MCF 10A (cell line): ENCODE data around the gene UPF1. TPM values are rescaled to one million over a fixed set of nuclear protein-coding genes. Genes with fewer than 3 reads are reported as not detected.
A peak's percentile ranks its signal among the peaks of the same experiment; 100 is the strongest.

Source experiments
- BruUV-seq: library from RNA; stranded (reverse); fragments of 400-500 nt; replicated peaks from 2 replicates; lab custom pipeline; 2021; lab: Mats Ljungman, UMichigan
- CTCF ChIA-PET: fragments of 300-600 bp; sonication (Branson Sonifier 250); formaldehyde crosslinking; extraction: SDS; loops from one replicate; lab custom pipeline; 2021; ENCODE audit warnings: antibody characterized with exemption, inconsistent platforms; lab: Yijun Ruan, JAX
- POLR2A ChIA-PET: fragments of 300-600, 350-650 bp; sonication (Branson Sonifier 250); formaldehyde crosslinking; extraction: SDS; loops from one replicate; lab custom pipeline; 2020; ENCODE audit warnings: antibody characterized with exemption, inconsistent platforms; lab: Yijun Ruan, JAX
- DNase-seq: peaks from one replicate; pipeline ENCODE4 v3.0.0-alpha.2; 2018; ENCODE audit not compliant: unreplicated experiment
- H3K27ac Mint-ChIP-seq: one replicate; pipeline ENCODE4 v1.8.0; 2022; ENCODE audit warnings: mild to moderate bottlenecking, low read depth, mixed read lengths; ENCODE audit not compliant: unreplicated experiment
- H3K27me3 Mint-ChIP-seq: one replicate; pipeline ENCODE4 v1.8.0; 2022; ENCODE audit warnings: mixed read lengths; ENCODE audit not compliant: insufficient read depth, unreplicated experiment
- H3K36me3 Mint-ChIP-seq: one replicate; pipeline ENCODE4 v1.8.0; 2022; ENCODE audit warnings: mild to moderate bottlenecking, moderate library complexity, mixed read lengths; ENCODE audit not compliant: insufficient read depth, unreplicated experiment
- H3K4me1 Mint-ChIP-seq: one replicate; pipeline ENCODE4 v1.8.0; 2022; ENCODE audit warnings: mixed read lengths; ENCODE audit not compliant: insufficient read depth, unreplicated experiment
- H3K4me3 Mint-ChIP-seq: one replicate; pipeline ENCODE4 v1.8.0; 2022; ENCODE audit warnings: mild to moderate bottlenecking, moderate library complexity, mixed read lengths; ENCODE audit not compliant: unreplicated experiment
- H3K9me3 Mint-ChIP-seq: one replicate; pipeline ENCODE4 v1.8.0; 2022; ENCODE audit warnings: mixed read lengths; ENCODE audit not compliant: unreplicated experiment
- intact Hi-C: fragments of 100-400 bp; cut with micrococcal nuclease; formaldehyde crosslinking; loops from 2 replicates; pipeline ENCODE4 v1.14.1; 2022
- total RNA-seq: library from RNA; stranded (reverse); gene quantifications from 2 replicates; pipeline ENCODE4 v1.2.3, GENCODE V29; 2022
- TF ChIP-seq, protein P1 (sequence below): fragments of 200-600 bp; IDR thresholded peaks from one replicate; pipeline ENCODE4 v1.8.0; 2022; ENCODE audit warnings: antibody characterized with exemption, mild to moderate bottlenecking; ENCODE audit not compliant: unreplicated experiment

Gene UPF1
- total RNA-seq, 1 experiment from 2014 or later: 79.8 TPM

GRCh38 chr19:18879579-18880373 is 48.0 kb downstream of the UPF1 start:
- BruUV-seq: no TSS peak
- TF ChIP-seq, protein P1, sequence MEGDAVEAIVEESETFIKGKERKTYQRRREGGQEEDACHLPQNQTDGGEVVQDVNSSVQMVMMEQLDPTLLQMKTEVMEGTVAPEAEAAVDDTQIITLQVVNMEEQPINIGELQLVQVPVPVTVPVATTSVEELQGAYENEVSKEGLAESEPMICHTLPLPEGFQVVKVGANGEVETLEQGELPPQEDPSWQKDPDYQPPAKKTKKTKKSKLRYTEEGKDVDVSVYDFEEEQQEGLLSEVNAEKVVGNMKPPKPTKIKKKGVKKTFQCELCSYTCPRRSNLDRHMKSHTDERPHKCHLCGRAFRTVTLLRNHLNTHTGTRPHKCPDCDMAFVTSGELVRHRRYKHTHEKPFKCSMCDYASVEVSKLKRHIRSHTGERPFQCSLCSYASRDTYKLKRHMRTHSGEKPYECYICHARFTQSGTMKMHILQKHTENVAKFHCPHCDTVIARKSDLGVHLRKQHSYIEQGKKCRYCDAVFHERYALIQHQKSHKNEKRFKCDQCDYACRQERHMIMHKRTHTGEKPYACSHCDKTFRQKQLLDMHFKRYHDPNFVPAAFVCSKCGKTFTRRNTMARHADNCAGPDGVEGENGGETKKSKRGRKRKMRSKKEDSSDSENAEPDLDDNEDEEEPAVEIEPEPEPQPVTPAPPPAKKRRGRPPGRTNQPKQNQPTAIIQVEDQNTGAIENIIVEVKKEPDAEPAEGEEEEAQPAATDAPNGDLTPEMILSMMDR: no peak
- CTCF ChIA-PET: interaction anchor here (0.5 to 2.2 kb wide), 4 partner anchors 13 to 107 kb away, joined by 3 to 15 read pairs (median 4); no protein-coding TSS in a partner anchor
- DNase-seq: peak; percentile 47
- POLR2A ChIA-PET: interaction anchor here (0.5 kb wide), 1 partner anchor 207 kb away, joined by 4 read pairs; no protein-coding TSS in a partner anchor
- Mint-ChIP-seq H3K4me3 (no peak overlapping the region), H3K4me1 (peaks cover 10% of the 10 kb centered on the region), H3K27ac (no peak overlapping the region), H3K36me3 (peaks cover 24% of the 10 kb centered on the region), H3K27me3 (no peaks in the 10 kb centered on the region), H3K9me3 (no peaks in the 10 kb centered on the region)
- intact Hi-C loops: no loop called here

DNA sequence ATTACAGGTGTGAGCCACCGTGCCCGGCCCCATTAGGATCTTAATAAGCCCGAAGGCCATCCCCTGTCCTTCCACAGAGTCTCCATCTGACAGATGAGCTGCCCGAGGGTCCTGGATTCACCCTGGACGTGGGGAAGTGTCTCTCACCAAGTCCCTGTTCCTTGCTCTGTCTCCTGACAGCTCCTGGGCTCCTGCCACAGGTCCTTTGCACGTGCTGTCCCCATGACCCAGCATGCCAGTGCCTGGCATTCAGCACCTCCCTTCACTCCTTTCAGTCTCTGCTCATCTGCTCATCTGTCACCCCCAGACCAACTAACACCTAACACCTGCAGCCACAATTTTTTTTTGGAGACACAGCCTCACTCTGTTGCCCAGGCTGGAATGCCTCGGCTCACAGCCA is 49.7 kb downstream of the UPF1 start:
- CTCF ChIA-PET: interaction anchor here (0.7 to 2.2 kb wide), 2 partner anchors 15 to 38 kb away, joined by 4 to 15 read pairs; no protein-coding TSS in a partner anchor
- POLR2A ChIA-PET: interaction anchor here (0.7 kb wide), 1 partner anchor 149 kb away, joined by 5 read pairs; no protein-coding TSS in a partner anchor
- Mint-ChIP-seq H3K4me1 (peaks cover 10% of the 10 kb centered on the region), H3K27ac (no peak overlapping the region), H3K27me3 (no peaks in the 10 kb centered on the region), H3K4me3 (no peak overlapping the region), H3K36me3 (peaks cover 13% of the 10 kb centered on the region), H3K9me3 (no peaks in the 10 kb centered on the region)
- TF ChIP-seq, protein P1: no peak
- no TSS peak for BruUV-seq
- no peak for DNase-seq
- intact Hi-C loops: no loop called here

GRCh38 chr19:18883526-18884304 is 52.0 kb downstream of the UPF1 start:
- H3K9me3 Mint-ChIP-seq: no peaks in the 10 kb centered on the region
- ChIA-PET POLR2A (interaction anchor here (1.5 kb wide), 1 partner anchor 12 kb away, joined by 4 read pairs; no protein-coding TSS in a partner anchor), CTCF (interaction anchor here (0.6 to 1.1 kb wide), 3 partner anchors 36 to 290 kb away, joined by 3 read pairs; no protein-coding TSS in a partner anchor)
- no peaks in the 10 kb centered on the region for H3K27me3 Mint-ChIP-seq
- DNase-seq: no peak
- H3K4me1 Mint-ChIP-seq: peaks cover 10% of the 10 kb centered on the region
- no TSS peak for BruUV-seq
- intact Hi-C loops: no loop called here
- TF ChIP-seq, protein P1: no peak
- H3K36me3 Mint-ChIP-seq: peaks cover under 1% of the 10 kb centered on the region
- no peak overlapping the region for H3K27ac Mint-ChIP-seq
- H3K4me3 Mint-ChIP-seq: no peak overlapping the region

GRCh38 chr19:18886972-18887371 is 55.2 kb downstream of the UPF1 start:
- intact Hi-C loops: no loop called here
- Mint-ChIP-seq H3K9me3 (no peaks in the 10 kb centered on the region), H3K4me3 (no peak overlapping the region), H3K36me3 (no peaks in the 10 kb centered on the region), H3K4me1 (peaks cover 10% of the 10 kb centered on the region), H3K27ac (no peak overlapping the region), H3K27me3 (no peaks in the 10 kb centered on the region)
- BruUV-seq: no TSS peak
- POLR2A ChIA-PET: no interaction called here
- CTCF ChIA-PET: no interaction called here
- TF ChIP-seq, protein P1: no peak
- no peak for DNase-seq
